ENCODE data around the gene XPC.

DNA sequence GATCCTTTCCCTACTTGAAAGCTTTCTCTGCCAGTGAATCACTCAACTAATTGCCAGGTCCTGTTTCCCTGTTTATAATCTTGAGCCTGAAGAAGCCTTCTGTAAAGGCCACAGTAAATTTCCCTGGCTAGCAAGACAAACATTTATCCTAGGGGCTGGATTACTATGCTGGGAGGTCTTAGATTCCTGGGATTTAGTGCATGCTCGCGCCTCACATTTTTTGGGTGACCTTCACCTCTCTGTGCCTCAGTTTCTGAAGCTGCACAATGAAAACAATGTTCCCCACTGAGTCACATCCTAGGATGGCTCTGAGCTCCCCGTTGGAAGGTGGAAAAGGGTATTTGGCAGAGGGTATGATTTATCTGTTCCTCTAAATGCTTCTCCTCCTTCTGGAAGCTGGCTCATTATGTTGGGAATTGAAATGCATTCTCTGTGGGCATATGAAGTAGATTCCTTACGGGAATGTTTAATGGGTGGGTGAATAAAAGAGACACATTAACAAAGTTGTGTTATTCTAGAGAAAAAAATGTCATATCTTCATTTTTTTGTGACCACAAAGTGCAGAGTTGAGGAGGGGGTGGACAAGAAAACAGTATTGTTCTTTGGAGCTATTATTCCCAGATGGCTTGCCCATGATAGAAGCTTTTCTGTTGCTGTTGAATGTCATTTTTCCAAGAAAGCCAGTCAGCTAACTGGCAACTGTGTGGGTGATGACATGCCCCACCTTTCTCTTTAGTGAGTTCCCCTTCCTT is 32.6 kb upstream of the XPC start:
- TF ChIP-seq FOXA1 (IDR thresholded peaks at IDR 0.05) (no peak), ELF4 (IDR thresholded peaks at IDR 0.05) (no peak), CTBP1 (IDR thresholded peaks at IDR 0.05; ENCODE audit: borderline replicate concordance) (no peak), FOXK2 (IDR thresholded peaks at IDR 0.05) (no peak), SUZ12 (IDR thresholded peaks at IDR 0.05) (no peak), SP1 (IDR thresholded peaks at IDR 0.05) (no peak), FOXM1 (IDR thresholded peaks at IDR 0.05; ENCODE audit: borderline replicate concordance) (no peak), TARDBP (IDR thresholded peaks at IDR 0.05) (no peak), PKNOX1 (IDR thresholded peaks at IDR 0.05) (no peak), ZNF384 (IDR thresholded peaks at IDR 0.05) (no peak; the same call in 1 of the 2 replicates), BHLHE40 (IDR thresholded peaks at IDR 0.05; ENCODE audit: borderline replicate concordance) (no peak), NFRKB (IDR thresholded peaks at IDR 0.05) (no peak)

Data from HEK293T (cell line).